A172 (cell line): Measurements from ENCODE around the gene PQBP1. TPM values are rescaled to one million over a fixed set of nuclear protein-coding genes. Genes with fewer than 3 reads are reported as not detected.

Source experiments
- DNase-seq: peaks from one replicate; pipeline ENCODE4 v3.0.0-alpha.2; 2015; ENCODE audit warnings: low spot score
- total RNA-seq: library from RNA; depleted of rRNA; stranded (reverse); fragments of >200 nt; shearing (Covaris generic); gene quantifications from 2 replicates; pipeline ENCODE4 v1.2.3, GENCODE V29; 2014

The PQBP1 gene
- total RNA-seq, 1 experiment from 2014 or later, result 59.2 TPM

GRCh38 chrX:48923771-48924170, 26.0 kb downstream of the PQBP1 start:
- DNase-seq, result no peak

DNA sequence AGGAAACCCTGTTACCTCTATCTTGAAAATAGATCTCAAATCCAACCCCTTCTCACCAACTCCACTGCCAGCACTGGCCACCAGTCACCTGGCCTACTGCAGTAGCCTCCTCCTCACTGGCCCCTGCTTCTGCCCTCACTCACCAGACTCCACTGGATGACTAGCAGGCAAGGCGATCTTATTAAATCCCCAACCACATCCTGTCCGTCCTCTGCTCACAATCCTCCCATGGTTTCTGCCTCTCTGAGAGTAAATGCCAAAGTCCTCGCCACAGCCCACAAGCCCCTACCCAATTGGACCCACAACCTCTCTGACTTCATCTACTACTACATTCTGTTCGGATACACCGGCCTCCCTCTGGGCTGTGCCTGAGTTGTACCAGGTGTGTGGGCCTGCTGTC, 26.5 kb downstream of the PQBP1 start:
- no peak for DNase-seq

- no peak for DNase-seq
Measured at GRCh38 chrX:48927123-48927522, 29.4 kb downstream of the PQBP1 start.

DNA sequence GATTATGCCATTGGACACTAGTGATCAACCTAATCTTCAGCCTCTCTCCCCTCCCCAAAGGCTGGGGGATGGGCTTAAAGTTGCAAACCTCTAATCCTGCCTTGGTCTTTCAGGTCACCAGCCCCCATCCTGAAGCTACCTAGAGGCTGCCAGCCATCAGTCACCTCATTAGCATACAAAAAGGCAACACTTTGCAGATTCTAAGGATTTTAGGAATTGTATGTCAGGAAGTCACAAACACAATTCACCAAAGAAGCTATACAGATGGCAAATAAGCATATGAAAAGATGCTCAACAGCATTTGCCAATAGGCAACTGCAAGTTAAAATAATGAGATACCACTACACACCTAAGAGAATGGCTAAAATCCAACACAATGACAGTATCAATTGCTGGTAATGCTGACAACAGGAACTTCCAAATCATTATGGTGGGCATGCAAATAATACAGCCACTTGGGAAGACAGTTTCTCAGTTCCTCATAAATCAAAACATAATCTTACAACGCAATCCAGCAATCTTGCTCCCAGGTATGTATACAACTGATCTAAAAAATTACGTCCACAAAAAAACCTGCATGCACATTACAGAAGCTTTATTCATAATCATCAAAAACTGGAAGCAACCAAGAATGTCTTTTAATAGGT, 30.1 kb downstream of the PQBP1 start:
- no peak for DNase-seq

GRCh38 chrX:48933757-48934156, 36.0 kb downstream of the PQBP1 start:
- no peak for DNase-seq

DNA sequence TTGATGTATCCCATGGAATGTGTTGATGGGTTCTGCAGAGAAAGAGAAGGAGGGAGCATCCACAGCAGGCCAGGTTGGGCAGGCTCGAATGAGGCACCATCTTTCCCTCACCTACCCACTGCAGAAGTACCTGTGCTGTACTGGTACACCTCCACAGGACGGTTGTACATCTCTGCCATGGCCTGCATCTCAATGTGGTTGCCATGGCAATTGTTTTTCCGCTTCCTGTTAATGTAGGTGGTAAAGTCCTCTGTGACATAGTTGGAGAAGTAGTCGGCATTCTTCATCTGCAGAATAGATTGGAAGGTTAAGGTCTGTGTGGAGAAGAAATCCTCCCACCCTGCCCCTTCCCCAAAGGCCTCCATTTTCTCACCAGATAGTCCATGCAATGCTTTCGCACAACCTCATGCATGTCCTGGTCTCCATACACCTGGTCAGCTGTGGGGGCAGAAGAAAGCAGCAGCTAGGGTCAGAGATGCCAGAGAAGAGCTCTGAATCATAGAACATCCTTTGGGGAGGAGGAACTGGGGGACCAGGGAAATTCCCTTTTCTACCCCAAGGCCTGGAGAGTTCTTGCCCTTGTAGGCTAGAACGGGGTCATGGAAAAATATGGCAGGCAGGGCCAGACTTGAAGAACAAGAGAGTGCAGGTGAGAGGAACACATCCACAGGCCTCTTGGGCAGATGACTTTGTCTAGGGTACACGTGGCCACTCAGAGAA, 37.0 kb downstream of the PQBP1 start:
- no peak for DNase-seq

DNA sequence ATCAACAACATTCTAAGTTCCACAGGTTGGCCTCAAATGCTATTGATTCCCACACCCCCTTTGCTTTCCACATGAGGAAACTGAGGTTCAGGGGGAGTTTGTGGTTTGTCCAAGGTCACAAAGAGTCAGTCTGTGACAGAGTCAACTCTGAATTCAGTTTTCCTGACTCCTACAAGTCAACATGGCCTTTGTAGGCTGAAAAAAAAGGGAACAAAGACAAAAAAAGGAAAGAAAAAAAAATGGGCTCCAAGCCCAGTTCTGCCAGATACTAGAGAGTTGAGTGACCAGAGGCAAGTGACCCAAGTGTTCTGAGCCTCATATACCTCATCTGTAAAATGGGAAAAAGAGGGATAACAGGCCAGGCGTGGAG, 37.6 kb downstream of the PQBP1 start:
- no peak for DNase-seq

DNA sequence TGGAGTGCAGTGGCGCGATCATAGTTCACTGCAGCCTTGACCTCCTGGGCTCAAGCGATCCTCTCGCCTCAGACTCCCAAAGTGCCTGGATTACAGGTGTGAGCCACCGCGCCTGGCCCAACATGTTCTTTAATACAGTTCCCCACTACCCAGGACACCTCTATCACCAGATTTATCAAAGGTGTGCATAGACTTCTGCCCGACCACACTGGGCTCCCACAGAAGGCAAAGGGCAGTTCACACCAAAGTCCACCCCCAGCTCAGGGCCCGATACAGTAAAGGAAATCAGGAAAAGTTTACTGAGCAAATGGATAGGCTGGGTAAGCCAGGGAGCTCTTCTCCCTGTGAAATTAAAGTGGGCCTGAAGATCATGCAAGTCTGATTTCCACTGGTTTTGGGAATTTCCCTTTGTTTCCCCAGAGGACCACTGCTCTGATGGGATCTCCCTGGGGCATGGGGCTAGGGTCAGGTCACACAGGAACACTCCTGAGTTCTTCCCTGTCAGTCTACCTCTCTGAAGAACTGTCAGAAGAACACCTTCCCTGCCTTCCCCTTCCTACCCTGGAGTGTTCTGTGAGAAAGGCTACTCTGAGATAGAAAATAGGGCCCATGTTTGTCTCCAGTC, 38.8 kb downstream of the PQBP1 start:
- DNase-seq, result no peak

GRCh38 chrX:48937054-48937907, 39.6 kb downstream of the PQBP1 start:
- DNase-seq, result peak; percentile 48

- no peak for DNase-seq
Measured at GRCh38 chrX:48938721-48939425, 41.1 kb downstream of the PQBP1 start.

- DNase-seq, result no peak
Measured at GRCh38 chrX:48939524-48940228, 41.9 kb downstream of the PQBP1 start.

DNA sequence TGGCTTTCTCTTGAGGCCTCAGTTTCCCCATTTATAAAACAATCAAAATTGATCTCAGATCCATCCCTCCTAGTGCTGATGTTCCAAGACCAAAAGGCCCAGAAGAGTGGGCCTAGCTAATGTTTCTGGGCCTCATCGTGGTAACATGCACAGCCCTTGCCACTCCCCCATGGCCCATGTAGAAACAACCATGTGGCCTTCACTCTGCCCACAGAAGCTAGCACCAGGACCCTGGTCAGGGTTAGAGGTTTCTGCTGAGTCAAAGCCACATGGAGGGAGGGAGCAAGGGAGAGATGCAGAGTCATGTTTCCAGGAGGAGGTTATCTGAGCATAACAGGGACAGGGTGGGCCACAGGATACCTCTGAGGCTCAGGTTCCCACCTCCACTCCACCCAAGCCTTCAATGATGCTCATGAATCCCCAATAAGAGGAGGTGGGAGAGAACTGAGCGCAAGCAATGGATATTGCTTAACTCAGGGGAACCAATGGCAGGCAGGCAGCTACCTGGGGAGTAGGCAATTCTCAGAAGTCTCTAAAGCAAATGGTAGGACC, 42.8 kb downstream of the PQBP1 start:
- DNase-seq, result no peak

DNA sequence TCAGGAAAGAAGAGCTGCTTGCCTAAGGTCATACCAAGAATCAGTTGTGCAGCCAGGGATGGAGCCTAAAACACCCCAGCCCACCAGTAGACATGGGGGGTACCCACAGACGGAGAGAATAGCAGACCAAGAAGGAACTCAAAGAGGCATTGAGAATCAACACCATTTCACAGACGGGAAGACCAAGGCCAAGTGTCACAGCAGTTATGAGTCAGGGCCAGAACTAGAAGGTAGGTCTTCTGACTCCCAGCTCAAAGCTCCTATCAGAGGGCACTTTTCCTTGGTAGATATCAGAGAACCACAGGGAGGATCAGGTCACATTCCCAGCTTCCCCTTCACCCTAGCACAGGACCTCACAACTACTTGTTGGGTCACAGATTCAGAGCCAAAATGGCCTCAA, 45.2 kb downstream of the PQBP1 start:
- DNase-seq, result no peak

- DNase-seq, result peak; percentile 25
Measured at GRCh38 chrX:48945517-48946348, 48.0 kb downstream of the PQBP1 start.

DNA sequence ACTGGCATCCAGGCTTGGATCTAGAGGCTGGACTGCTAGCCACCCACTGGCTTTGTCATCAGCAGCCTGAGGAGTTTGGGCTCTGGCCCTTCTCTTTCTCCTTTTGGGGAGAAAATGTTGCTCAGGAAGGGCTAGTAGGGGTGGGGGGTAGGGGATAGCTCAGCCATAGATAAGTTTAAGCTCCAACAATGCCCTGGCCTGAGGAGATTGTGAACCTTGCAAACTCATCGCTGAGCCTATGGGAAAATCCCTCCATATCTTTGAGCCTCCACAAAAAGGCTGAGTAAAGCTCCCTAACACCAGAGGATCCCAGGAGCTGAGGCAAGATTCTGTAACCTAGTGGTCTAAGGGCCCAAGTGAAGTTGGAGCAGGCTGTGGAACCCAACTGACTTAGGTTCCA, 50.9 kb downstream of the PQBP1 start:
- DNase-seq, result no peak
